Activated CD4-positive, alpha-beta T cell treated with anti-CD3 and anti-CD28 coated beads for 48 hours (primary cell): Measurements from ENCODE around the gene TPCN2.
A peak's percentile ranks its signal among the peaks of the same experiment; 100 is the strongest.
"Not testable (repeated sequence)": the region's sequence is repeated elsewhere in the genome, so short reads cannot be mapped to it uniquely, and the experiment has no call there.

ENCODE experiments used
- DNase-seq: peaks from one replicate; pipeline ENCODE4 v3.0.0-alpha.2; 2020

The TPCN2 gene

GRCh38 chr11:69048694-69049489 lies at the start of gene TPCN2:
Gene TPCN2 (plus strand): TSS chr11:69048932. CDS start chr11:69048998, 66 bp downstream.
- DNase-seq: peak; percentile 91

- DNase-seq: no peak
These were observed 49.5 kb upstream of the TPCN2 start for GRCh38 chr11:68999093-68999747.

GRCh38 chr11:68999748-69000355 lies 48.9 kb upstream of the TPCN2 start:
- not testable (repeated sequence) for DNase-seq

- DNase-seq: no peak
These were observed 48.3 kb upstream of the TPCN2 start for GRCh38 chr11:69000391-69000790.

- no peak for DNase-seq
These were observed 47.9 kb upstream of the TPCN2 start for GRCh38 chr11:69000831-69001242.

- DNase-seq: no peak
These were observed 47.3 kb upstream of the TPCN2 start for GRCh38 chr11:69001243-69002081.

GRCh38 chr11:69002110-69002569 lies 46.6 kb upstream of the TPCN2 start:
- DNase-seq: no peak

GRCh38 chr11:69002570-69003231 lies 46.0 kb upstream of the TPCN2 start:
- DNase-seq: no peak

GRCh38 chr11:69003301-69003865 lies 45.3 kb upstream of the TPCN2 start:
- DNase-seq: no peak

- DNase-seq: no peak
These were observed 44.8 kb upstream of the TPCN2 start for GRCh38 chr11:69003866-69004367.

- DNase-seq: no peak
These were observed 44.1 kb upstream of the TPCN2 start for GRCh38 chr11:69004411-69005182.

GRCh38 chr11:69005183-69005630 lies 43.5 kb upstream of the TPCN2 start:
- DNase-seq: no peak

GRCh38 chr11:69005631-69006368 lies 42.9 kb upstream of the TPCN2 start:
- DNase-seq: no peak

GRCh38 chr11:69006816-69007215 lies 41.9 kb upstream of the TPCN2 start:
- DNase-seq: no peak

GRCh38 chr11:69007975-69008381 lies 40.8 kb upstream of the TPCN2 start:
- DNase-seq: no peak

GRCh38 chr11:69008737-69009440 lies 39.8 kb upstream of the TPCN2 start:
- no peak for DNase-seq

- DNase-seq: no peak
These were observed 39.1 kb upstream of the TPCN2 start for GRCh38 chr11:69009441-69010211.

GRCh38 chr11:69010361-69010891 lies 38.3 kb upstream of the TPCN2 start:
- DNase-seq: no peak
